WERI-Rb-1 (cell line): ENCODE data around the gene MRPS15.

Experiments used
- DNase-seq: peaks from one replicate; pipeline ENCODE4 v3.0.0-alpha.2; 2020
- H3K27ac ChIP-seq: fragments of 250-450 bp; sonication (Bioruptor Pico); 2 replicates; pipeline ENCODE4 v1.5.1; 2020; ENCODE audit warnings: mild to moderate bottlenecking, moderate library complexity
- H3K27me3 ChIP-seq: fragments of 250-450 bp; sonication (Bioruptor Pico); 2 replicates; pipeline ENCODE4 v1.5.1; 2021; ENCODE audit warnings: mild to moderate bottlenecking, low read depth, moderate library complexity; ENCODE audit not compliant: insufficient read depth, severe bottlenecking
- H3K36me3 ChIP-seq: fragments of 250-450 bp; sonication (Bioruptor Pico); 2 replicates; pipeline ENCODE4 v1.5.1; 2020; ENCODE audit warnings: mild to moderate bottlenecking, moderate library complexity
- H3K4me3 ChIP-seq: 2 replicates; pipeline ENCODE4 v1.5.1; 2011; ENCODE audit warnings: low read depth, mild to moderate bottlenecking, control low read depth, low read length
- H3K9me3 ChIP-seq: fragments of 250-450 bp; sonication (Bioruptor Pico); 2 replicates; pipeline ENCODE4 v1.5.1; 2021; ENCODE audit warnings: mild to moderate bottlenecking, moderate library complexity; ENCODE audit not compliant: severe bottlenecking
- CTCF ChIP-seq: IDR thresholded peaks from 2 replicates; pipeline ENCODE4 v1.5.1; 2011; ENCODE audit warnings: low read depth, mild to moderate bottlenecking, control low read depth, inconsistent platforms, low read length

MRPS15 gene

GRCh38 chr1:36421649-36422048 lies 42.5 kb downstream of the MRPS15 start:
- no peak overlapping the region for H3K4me3 ChIP-seq
- H3K36me3 ChIP-seq = no peaks in the 10 kb centered on the region
- H3K27me3 ChIP-seq = no peaks in the 10 kb centered on the region
- TF ChIP-seq CTCF = no peak
- H3K27ac ChIP-seq = peak overlapping the region; percentile 55
- no peaks in the 10 kb centered on the region for H3K9me3 ChIP-seq
- DNase-seq = no peak

- Histone ChIP-seq H3K27ac (peak overlapping the region; percentile 55; the same call in 1 of the 2 replicates), H3K9me3 (no peaks in the 10 kb centered on the region), H3K36me3 (no peaks in the 10 kb centered on the region), H3K4me3 (no peak overlapping the region), H3K27me3 (no peaks in the 10 kb centered on the region)
- peak; percentile 91 for DNase-seq
- peak; percentile 98 for TF ChIP-seq CTCF
These were observed 43.3 kb downstream of the MRPS15 start for GRCh38 chr1:36420836-36421317.

DNA sequence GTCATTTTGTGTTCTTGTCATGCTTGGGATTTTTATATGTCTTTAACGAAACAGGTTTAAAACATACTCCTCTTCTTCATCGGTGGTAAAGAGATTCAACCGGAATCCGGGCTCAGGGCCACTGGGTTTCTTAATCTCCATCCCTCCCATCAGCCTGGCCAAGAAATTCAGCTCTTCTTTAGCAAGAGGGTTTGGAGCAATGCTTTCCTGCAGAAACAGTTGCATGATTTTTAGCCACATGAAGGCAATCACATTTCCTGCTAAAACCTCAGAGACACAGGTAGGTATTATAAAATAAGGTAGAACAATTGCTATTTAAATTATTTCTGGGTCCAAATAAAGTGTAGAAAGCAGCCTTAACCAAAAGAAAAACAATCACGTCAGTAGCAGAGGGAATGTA lies 43.8 kb downstream of the MRPS15 start:
- Histone ChIP-seq H3K27me3 (no peaks in the 10 kb centered on the region), H3K36me3 (no peaks in the 10 kb centered on the region), H3K9me3 (no peaks in the 10 kb centered on the region), H3K27ac (peak overlapping the region; percentile 29; the same call in 1 of the 2 replicates), H3K4me3 (no peak overlapping the region)
- TF ChIP-seq CTCF = no peak
- DNase-seq = no peak

- H3K27me3 ChIP-seq = no peaks in the 10 kb centered on the region
- no peak overlapping the region for H3K27ac ChIP-seq
- no peak overlapping the region for H3K4me3 ChIP-seq
- no peak for DNase-seq
- H3K9me3 ChIP-seq = no peaks in the 10 kb centered on the region
- TF ChIP-seq CTCF = no peak
- no peaks in the 10 kb centered on the region for H3K36me3 ChIP-seq
These were observed 44.6 kb downstream of the MRPS15 start for GRCh38 chr1:36419569-36419968.

DNA sequence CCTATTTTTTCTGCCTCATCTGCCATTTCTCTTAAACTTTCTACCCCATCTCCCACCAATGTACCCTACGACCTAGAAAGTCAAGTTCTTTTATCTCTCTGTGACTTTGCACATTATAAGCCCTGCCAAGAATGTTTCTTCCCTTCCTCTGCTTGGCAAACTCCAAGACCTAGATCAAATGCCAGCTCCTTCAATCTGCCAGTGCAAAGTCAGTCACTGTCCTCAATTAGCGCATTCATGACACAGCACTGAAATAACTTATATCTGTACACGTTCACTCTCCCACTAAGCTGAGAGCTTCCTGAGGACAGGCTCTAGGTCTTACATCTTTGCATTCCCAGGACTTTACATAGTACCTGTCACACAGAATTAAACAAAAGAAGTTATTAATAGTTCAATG lies 45.0 kb downstream of the MRPS15 start:
- no peak for DNase-seq
- TF ChIP-seq CTCF = no peak
- Histone ChIP-seq H3K4me3 (no peak overlapping the region), H3K27ac (no peak overlapping the region), H3K36me3 (no peaks in the 10 kb centered on the region), H3K27me3 (no peaks in the 10 kb centered on the region), H3K9me3 (no peaks in the 10 kb centered on the region)

- Histone ChIP-seq H3K27me3 (no peaks in the 10 kb centered on the region), H3K9me3 (no peaks in the 10 kb centered on the region), H3K36me3 (no peaks in the 10 kb centered on the region), H3K4me3 (no peak overlapping the region), H3K27ac (no peak overlapping the region)
- no peak for TF ChIP-seq CTCF
- DNase-seq = no peak
These were observed 46.3 kb downstream of the MRPS15 start for GRCh38 chr1:36417931-36418330.
